Activated B cell treated with CpG ODN at 0.5 μM for 24 hours (primary cell): ENCODE results near the gene RNF138. TPM values are rescaled to one million over a fixed set of nuclear protein-coding genes. Genes with fewer than 3 reads are reported as not detected.

Experiments
- ATAC-seq: fragments of 200-7000 bp; cut with Tn5 transposase; one replicate; pipeline ENCODE4 v1.10.0; 2021; ENCODE audit warnings: low read depth, mild to moderate bottlenecking, moderate library complexity
- CTCF ChIA-PET: fragments of 350-600 bp; sonication (Branson Sonifier 250); formaldehyde crosslinking; loops from one replicate; lab custom pipeline; 2021; ENCODE audit warnings: antibody characterized with exemption; lab: Charles Lee
- POLR2A ChIA-PET: fragments of 350-600 bp; sonication (Branson Sonifier 250); formaldehyde crosslinking; loops from one replicate; lab custom pipeline; 2021; ENCODE audit warnings: antibody characterized with exemption; lab: Charles Lee
- DNase-seq: peaks from one replicate; pipeline ENCODE4 v3.0.0; 2022
- H3K27ac Mint-ChIP-seq: one replicate; pipeline ENCODE4 v1.8.0; 2020; ENCODE audit warnings: mixed read lengths
- H3K27me3 Mint-ChIP-seq: one replicate; pipeline ENCODE4 v1.8.0; 2021; ENCODE audit warnings: mixed read lengths
- H3K36me3 Mint-ChIP-seq: one replicate; pipeline ENCODE4 v1.8.0; 2021; ENCODE audit warnings: low read depth, mixed read lengths
- H3K4me1 Mint-ChIP-seq: one replicate; pipeline ENCODE4 v1.8.0; 2021; ENCODE audit warnings: mixed read lengths
- H3K4me3 Mint-ChIP-seq: one replicate; pipeline ENCODE4 v1.8.0; 2020; ENCODE audit warnings: mild to moderate bottlenecking, mixed read lengths
- H3K9me3 Mint-ChIP-seq: one replicate; pipeline ENCODE4 v1.8.0; 2020; ENCODE audit warnings: mixed read lengths
- intact Hi-C: fragments of 100-400 bp; cut with micrococcal nuclease; formaldehyde crosslinking; loops from one replicate; pipeline ENCODE4 v1.15.1; 2024
- total RNA-seq: library from RNA; stranded (reverse); gene quantifications from 2 replicates; pipeline ENCODE4 v1.2.3, GENCODE V29; 2022
- TF ChIP-seq, protein P1 (sequence below): fragments of 200-600 bp; IDR thresholded peaks from one replicate; pipeline ENCODE4 v1.8.0; 2022; ENCODE audit warnings: antibody characterized with exemption, mild to moderate bottlenecking

Gene RNF138
- total RNA-seq, 1 donor from 2014 or later = 66.4 TPM

DNA sequence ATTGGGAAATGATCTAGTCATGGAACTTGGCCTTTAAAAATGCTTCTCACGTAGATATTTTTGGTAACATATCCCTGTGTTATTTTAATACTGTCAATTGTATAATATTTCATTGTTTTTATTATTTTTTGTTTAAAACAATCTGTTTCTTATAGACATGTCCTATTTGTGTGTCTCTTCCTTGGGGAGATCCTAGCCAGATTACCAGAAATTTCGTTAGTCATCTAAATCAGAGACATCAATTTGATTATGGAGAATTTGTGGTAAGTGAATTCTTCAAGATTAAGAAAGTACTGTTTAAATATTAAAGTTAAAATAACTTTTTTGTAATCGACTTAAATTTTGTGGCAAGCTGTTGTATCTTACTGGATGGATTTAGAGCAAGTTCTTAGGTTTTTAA lies 34.9 kb downstream of the RNF138 start:
- POLR2A ChIA-PET = no interaction called here
- H3K36me3 Mint-ChIP-seq = peaks cover 60% of the 10 kb centered on the region
- intact Hi-C loops = no loop called here

DNA sequence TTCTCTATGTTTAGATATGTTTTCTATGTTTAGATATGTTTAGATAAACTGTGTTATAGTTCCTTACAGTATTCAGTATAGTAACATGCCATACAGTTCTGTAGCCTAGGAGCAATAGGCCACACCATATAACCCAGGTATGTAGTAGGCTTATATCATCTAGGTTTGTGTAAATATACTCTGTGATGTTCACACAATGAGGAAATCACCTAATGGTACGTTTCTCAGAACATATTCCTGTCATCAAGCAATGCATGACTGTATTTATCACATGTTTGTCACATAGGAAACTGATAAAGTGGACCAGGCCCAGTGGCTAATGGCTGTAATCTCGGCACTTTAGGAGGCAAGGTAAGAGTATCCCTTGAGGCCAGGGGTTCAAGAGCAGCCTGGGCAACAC lies 44.0 kb downstream of the RNF138 start:
- ChIA-PET CTCF (no interaction called here), POLR2A (no interaction called here)
- Mint-ChIP-seq H3K36me3 (peaks cover 28% of the 10 kb centered on the region), H3K9me3 (no peaks in the 10 kb centered on the region), H3K27ac (peak overlapping the region; percentile 18), H3K4me1 (no peaks in the 10 kb centered on the region), H3K4me3 (no peak overlapping the region), H3K27me3 (no peaks in the 10 kb centered on the region)
- DNase-seq = no peak
- TF ChIP-seq, protein P1, sequence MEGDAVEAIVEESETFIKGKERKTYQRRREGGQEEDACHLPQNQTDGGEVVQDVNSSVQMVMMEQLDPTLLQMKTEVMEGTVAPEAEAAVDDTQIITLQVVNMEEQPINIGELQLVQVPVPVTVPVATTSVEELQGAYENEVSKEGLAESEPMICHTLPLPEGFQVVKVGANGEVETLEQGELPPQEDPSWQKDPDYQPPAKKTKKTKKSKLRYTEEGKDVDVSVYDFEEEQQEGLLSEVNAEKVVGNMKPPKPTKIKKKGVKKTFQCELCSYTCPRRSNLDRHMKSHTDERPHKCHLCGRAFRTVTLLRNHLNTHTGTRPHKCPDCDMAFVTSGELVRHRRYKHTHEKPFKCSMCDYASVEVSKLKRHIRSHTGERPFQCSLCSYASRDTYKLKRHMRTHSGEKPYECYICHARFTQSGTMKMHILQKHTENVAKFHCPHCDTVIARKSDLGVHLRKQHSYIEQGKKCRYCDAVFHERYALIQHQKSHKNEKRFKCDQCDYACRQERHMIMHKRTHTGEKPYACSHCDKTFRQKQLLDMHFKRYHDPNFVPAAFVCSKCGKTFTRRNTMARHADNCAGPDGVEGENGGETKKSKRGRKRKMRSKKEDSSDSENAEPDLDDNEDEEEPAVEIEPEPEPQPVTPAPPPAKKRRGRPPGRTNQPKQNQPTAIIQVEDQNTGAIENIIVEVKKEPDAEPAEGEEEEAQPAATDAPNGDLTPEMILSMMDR = no peak
- ATAC-seq = no peak
- intact Hi-C loops = no loop called here

More for the DNA sequence above, 34.9 kb downstream of the RNF138 start:
- Mint-ChIP-seq H3K9me3 (no peaks in the 10 kb centered on the region), H3K4me3 (no peak overlapping the region), H3K27ac (no peak overlapping the region), H3K27me3 (no peaks in the 10 kb centered on the region), H3K4me1 (no peaks in the 10 kb centered on the region)
- DNase-seq = no peak
- CTCF ChIA-PET = interaction anchor here (1.3 kb wide), 1 partner anchor 31 kb away, joined by 3 read pairs; no protein-coding TSS in a partner anchor
- TF ChIP-seq, protein P1 = no peak
- ATAC-seq = no peak

DNA sequence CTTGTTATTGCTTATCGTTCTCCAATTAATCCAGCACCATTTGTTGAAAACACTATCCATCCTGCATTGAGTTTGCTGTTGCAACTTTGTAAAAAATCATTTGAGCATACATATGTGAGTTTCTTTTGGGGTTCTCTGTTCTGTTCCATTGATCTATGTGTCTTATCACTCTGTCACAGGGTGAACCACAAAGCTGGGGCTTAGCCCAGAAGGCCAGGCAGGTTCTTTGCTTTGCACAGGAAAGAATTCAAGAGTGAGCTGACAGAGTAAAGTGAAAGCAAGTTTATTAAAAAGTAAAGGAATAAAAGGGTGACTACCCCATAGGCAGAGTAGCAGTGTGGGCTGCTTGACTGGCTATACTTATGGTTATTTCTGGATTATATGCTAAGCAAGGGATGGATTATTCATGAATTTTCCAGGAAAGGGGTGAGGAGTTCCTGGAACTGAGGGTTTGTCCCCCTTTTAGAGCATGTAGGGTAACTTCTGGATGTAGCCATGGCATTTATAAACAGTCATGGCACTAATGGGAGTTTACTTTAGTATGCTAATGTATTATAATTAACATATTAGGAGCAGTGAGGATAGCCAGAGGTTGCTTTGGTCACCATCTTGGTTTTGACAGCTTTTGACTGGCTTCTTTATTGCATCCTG lies 46.8 kb downstream of the RNF138 start:
- TF ChIP-seq, protein P1 = no peak
- no peaks in the 10 kb centered on the region for H3K27me3 Mint-ChIP-seq

DNA sequence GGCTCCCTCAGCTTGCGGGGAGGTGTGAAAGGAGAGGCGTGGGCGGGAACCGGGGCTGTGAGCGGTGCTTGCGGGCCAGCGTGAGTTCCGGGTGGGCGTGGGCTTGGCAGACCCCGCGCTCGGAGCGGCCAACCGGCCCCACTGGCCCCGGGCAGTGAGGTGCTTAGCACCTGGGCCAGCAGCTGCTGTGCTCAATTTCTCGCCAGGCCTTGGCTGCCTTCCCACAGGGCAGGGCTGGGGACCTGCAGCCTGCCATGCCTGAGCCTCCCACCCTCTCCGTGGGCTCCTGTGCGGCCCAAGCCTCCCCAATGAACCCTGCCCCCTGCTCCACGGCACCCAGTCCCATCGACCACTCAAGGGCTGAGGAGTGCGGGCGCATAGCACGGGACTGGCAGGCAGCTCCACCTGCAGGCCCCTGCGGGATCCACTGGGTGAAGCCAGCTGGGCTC lies 48.2 kb downstream of the RNF138 start:
- Mint-ChIP-seq H3K4me1 (no peaks in the 10 kb centered on the region), H3K9me3 (no peaks in the 10 kb centered on the region), H3K36me3 (no peaks in the 10 kb centered on the region), H3K4me3 (no peak overlapping the region), H3K27me3 (no peaks in the 10 kb centered on the region), H3K27ac (no peak overlapping the region)
- CTCF ChIA-PET = no interaction called here
- intact Hi-C loops = no loop called here
- DNase-seq (no peak), ATAC-seq (no peak)
- POLR2A ChIA-PET = no interaction called here
- TF ChIP-seq, protein P1 = no peak

More for the DNA sequence above, 46.8 kb downstream of the RNF138 start:
- intact Hi-C loops = no loop called here
- CTCF ChIA-PET = no interaction called here
- no peak overlapping the region for H3K4me3 Mint-ChIP-seq
- POLR2A ChIA-PET = no interaction called here
- ATAC-seq (no peak), DNase-seq (no peak)
- H3K36me3 Mint-ChIP-seq = peaks cover 7% of the 10 kb centered on the region
- H3K27ac Mint-ChIP-seq = no peak overlapping the region
- H3K4me1 Mint-ChIP-seq = no peaks in the 10 kb centered on the region
- H3K9me3 Mint-ChIP-seq = no peaks in the 10 kb centered on the region

DNA sequence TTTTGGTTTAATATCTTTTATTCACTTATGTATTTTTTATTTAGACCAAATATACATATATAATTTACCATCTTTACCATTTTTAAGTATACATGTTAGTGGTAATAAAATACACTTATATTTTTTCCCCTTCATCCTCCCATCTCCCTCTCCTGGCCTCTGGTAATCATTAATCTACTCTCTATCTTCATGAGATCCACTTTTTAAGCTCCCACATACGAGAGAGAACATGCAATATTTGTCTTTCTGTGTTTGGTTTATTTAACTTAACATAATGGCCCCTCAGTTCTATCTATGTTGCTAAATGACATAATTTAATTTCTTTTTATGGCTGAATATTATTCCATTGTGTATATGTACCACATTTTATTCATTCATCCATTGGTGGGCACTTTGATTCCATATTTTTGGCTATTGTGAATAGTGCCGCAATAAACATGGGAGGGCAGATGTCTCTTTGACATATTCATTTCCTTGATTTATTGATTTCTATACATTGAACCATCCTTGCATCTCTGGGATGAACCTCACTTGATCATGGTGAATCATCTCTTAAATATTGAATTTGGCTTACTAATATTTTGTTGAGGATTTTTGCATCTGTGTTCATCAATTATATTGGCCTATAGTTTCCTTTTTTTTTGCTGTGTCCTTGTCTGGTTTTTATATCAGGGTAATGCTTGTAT lies 56.7 kb downstream of the RNF138 start:
- no peak overlapping the region for H3K27ac Mint-ChIP-seq
- ATAC-seq = no peak
- ChIA-PET CTCF (interaction anchor here (1.4 kb wide), 1 partner anchor 9 kb away, joined by 5 read pairs; no protein-coding TSS in a partner anchor), POLR2A (no interaction called here)
- peaks cover 3% of the 10 kb centered on the region for H3K36me3 Mint-ChIP-seq
- H3K4me3 Mint-ChIP-seq = no peak overlapping the region
- peaks cover 8% of the 10 kb centered on the region for H3K4me1 Mint-ChIP-seq
- intact Hi-C loops = no loop called here
- H3K9me3 Mint-ChIP-seq = peaks cover 6% of the 10 kb centered on the region
- DNase-seq = no peak
- TF ChIP-seq, protein P1 = no peak
- H3K27me3 Mint-ChIP-seq = peaks cover 4% of the 10 kb centered on the region
